ENCODE measurements around the gene SEC22A.

Gene SEC22A

GRCh38 chr3:123310186-123310585, 108.4 kb downstream of the SEC22A start:
- DNase-seq = no peak

GRCh38 chr3:123310741-123311140, 109.0 kb downstream of the SEC22A start:
- DNase-seq = no peak

- no peak for DNase-seq
Observed at GRCh38 chr3:123311201-123311600, 109.5 kb downstream of the SEC22A start.

- DNase-seq = no peak
Observed at GRCh38 chr3:123312331-123313265, 110.9 kb downstream of the SEC22A start.

GRCh38 chr3:123313889-123314288, 112.1 kb downstream of the SEC22A start:
- DNase-seq = no peak

GRCh38 chr3:123314359-123315270, 112.9 kb downstream of the SEC22A start:
- no peak for DNase-seq

- DNase-seq = no peak
Observed at GRCh38 chr3:123315271-123315595, 113.5 kb downstream of the SEC22A start.

GRCh38 chr3:123317716-123318115, 116.0 kb downstream of the SEC22A start:
- DNase-seq = no peak

- DNase-seq = no peak
Observed at GRCh38 chr3:123318374-123318773, 116.6 kb downstream of the SEC22A start.

GRCh38 chr3:123319760-123320159, 118.0 kb downstream of the SEC22A start:
- no peak for DNase-seq

GRCh38 chr3:123320221-123320620, 118.5 kb downstream of the SEC22A start:
- DNase-seq = no peak

- DNase-seq = no peak
Observed at GRCh38 chr3:123321806-123322205, 120.1 kb downstream of the SEC22A start.

- no peak for DNase-seq
Observed at GRCh38 chr3:123322866-123323265, 121.1 kb downstream of the SEC22A start.
